H9 (cell line): ENCODE results near the gene BUD13. TPM values are rescaled to one million over a fixed set of nuclear protein-coding genes. Genes with fewer than 3 reads are reported as not detected.

Source experiments
- DNase-seq: peaks from one replicate; pipeline ENCODE4 v3.0.0-alpha.2; 2017
- H2AFZ ChIP-seq: one replicate; pipeline ENCODE4 v1.6.1; 2013; ENCODE audit warnings: mild to moderate bottlenecking, low read length, control low read depth, moderate library complexity
- H2AK5ac ChIP-seq: 2 replicates; pipeline ENCODE4 v1.6.1; 2013; ENCODE audit warnings: low read length, control low read depth, mixed read lengths; ENCODE audit not compliant: insufficient read length
- H2BK120ac ChIP-seq: one replicate; pipeline ENCODE4 v1.6.1; 2013; ENCODE audit warnings: low read depth, mild to moderate bottlenecking, low read length, control low read depth, inconsistent platforms; ENCODE audit not compliant: poor library complexity, severe bottlenecking
- H2BK12ac ChIP-seq: 2 replicates; pipeline ENCODE4 v1.6.1; 2013; ENCODE audit warnings: low read length, control low read depth, mixed read lengths, low read depth; ENCODE audit not compliant: insufficient read length
- H2BK15ac ChIP-seq: 2 replicates; pipeline ENCODE4 v1.6.1; 2013; ENCODE audit warnings: low read depth, low read length, control low read depth
- H2BK20ac ChIP-seq: one replicate; pipeline ENCODE4 v1.6.1; 2013; ENCODE audit warnings: low read depth, mild to moderate bottlenecking, low read length, control low read depth, inconsistent platforms; ENCODE audit not compliant: poor library complexity, severe bottlenecking
- H2BK5ac ChIP-seq: 2 replicates; pipeline ENCODE4 v1.6.1; 2013; ENCODE audit warnings: low read length, control low read depth, mixed read lengths; ENCODE audit not compliant: insufficient read length
- H3K14ac ChIP-seq: 2 replicates; pipeline ENCODE4 v1.6.1; 2013; ENCODE audit warnings: low read length, control low read depth; ENCODE audit not compliant: insufficient read depth
- H3K18ac ChIP-seq: 2 replicates; pipeline ENCODE4 v1.6.1; 2013; ENCODE audit warnings: low read depth, mild to moderate bottlenecking, mixed read lengths, low read length, control low read depth; ENCODE audit not compliant: insufficient read length
- H3K23ac ChIP-seq: 2 replicates; pipeline ENCODE4 v1.6.1; 2013; ENCODE audit warnings: low read length, control low read depth, mixed read lengths, low read depth; ENCODE audit not compliant: insufficient read length
- H3K23me2 ChIP-seq: 2 replicates; pipeline ENCODE4 v1.6.1; 2013; ENCODE audit warnings: low read depth, mild to moderate bottlenecking, mixed read lengths, low read length, control low read depth; ENCODE audit not compliant: insufficient read length, poor library complexity, severe bottlenecking
- H3K27ac ChIP-seq: 2 replicates; pipeline ENCODE4 v1.5.1; 2013; ENCODE audit warnings: low read length, control low read depth, mixed read lengths, low read depth; ENCODE audit not compliant: insufficient read length
- H3K27me3 ChIP-seq: 2 replicates; pipeline ENCODE4 v1.6.1; 2013; ENCODE audit warnings: low read length, control low read depth, inconsistent platforms; ENCODE audit not compliant: insufficient read depth
- H3K4ac ChIP-seq: 2 replicates; pipeline ENCODE4 v1.6.1; 2013; ENCODE audit warnings: low read depth, mild to moderate bottlenecking, control low read depth, inconsistent platforms, low read length, moderate library complexity
- H3K4me1 ChIP-seq: 2 replicates; pipeline ENCODE4 v1.6.1; 2013; ENCODE audit warnings: low read length, control low read depth, inconsistent platforms; ENCODE audit not compliant: insufficient read depth
- H3K4me2 ChIP-seq: 2 replicates; pipeline ENCODE4 v1.6.1; 2013; ENCODE audit warnings: low read length, control low read depth, mixed read lengths; ENCODE audit not compliant: insufficient read length, insufficient read depth
- H3K56ac ChIP-seq: 2 replicates; pipeline ENCODE4 v1.6.1; 2013; ENCODE audit warnings: low read depth, mild to moderate bottlenecking, mixed read lengths, low read length, control low read depth; ENCODE audit not compliant: insufficient read length
- H3K79me1 ChIP-seq: 2 replicates; pipeline ENCODE4 v1.6.1; 2013; ENCODE audit warnings: low read depth, mild to moderate bottlenecking, moderate library complexity, low read length, control low read depth, inconsistent platforms; ENCODE audit not compliant: insufficient read depth, poor library complexity, severe bottlenecking
- H3K79me2 ChIP-seq: 2 replicates; pipeline ENCODE4 v1.6.1; 2013; ENCODE audit warnings: low read length, control low read depth, inconsistent platforms; ENCODE audit not compliant: insufficient read depth
- H3K9ac ChIP-seq: 2 replicates; pipeline ENCODE4 v1.6.1; 2013; ENCODE audit warnings: low read length, control low read depth, mixed read lengths; ENCODE audit not compliant: insufficient read length; ENCODE audit errors: extremely low read depth
- H3K9me3 ChIP-seq: one replicate; pipeline ENCODE4 v1.6.1; 2013; ENCODE audit warnings: low read depth, low read length, inconsistent platforms; ENCODE audit not compliant: control insufficient read depth
- H3T11ph ChIP-seq: one replicate; pipeline ENCODE4 v1.6.1; 2013; ENCODE audit warnings: mild to moderate bottlenecking, low read length, control low read depth, inconsistent platforms
- H4K20me1 ChIP-seq: one replicate; pipeline ENCODE4 v1.6.1; 2013; ENCODE audit not compliant: control insufficient read depth, insufficient read length, insufficient read depth
- H4K5ac ChIP-seq: 2 replicates; pipeline ENCODE4 v1.6.1; 2013; ENCODE audit warnings: low read depth, mild to moderate bottlenecking, mixed read lengths, low read length, control low read depth; ENCODE audit not compliant: insufficient read length
- H4K8ac ChIP-seq: replicated peaks from 2 replicates; pipeline ENCODE4 v1.6.1; 2013; ENCODE audit warnings: low read length, control low read depth, mixed read lengths, low read depth; ENCODE audit not compliant: insufficient read length
- H4K91ac ChIP-seq: 2 replicates; pipeline ENCODE4 v1.6.1; 2013; ENCODE audit warnings: low read depth, mild to moderate bottlenecking, moderate library complexity, mixed read lengths, low read length, control low read depth; ENCODE audit not compliant: insufficient read length
- H3K27ac Mint-ChIP-seq, 3 experiments: 2 replicates in 2 of 3; 3 replicates in 1 of 3; pipeline ENCODE4 v1.8.0; 2020 to 2021; ENCODE audit warnings: mixed read lengths in 3 of 3, mild to moderate bottlenecking in 1 of 3, moderate library complexity in 1 of 3
- H3K27me3 Mint-ChIP-seq: 2 replicates; pipeline ENCODE4 v1.8.0; 2021; ENCODE audit warnings: low read depth, mild to moderate bottlenecking, moderate library complexity, mixed read lengths
- H3K36me3 Mint-ChIP-seq, 3 experiments: 2 replicates in 2 of 3; 3 replicates in 1 of 3; pipeline ENCODE4 v1.8.0; 2020 to 2021; ENCODE audit warnings: low read depth in 3 of 3, mixed read lengths in 3 of 3; ENCODE audit not compliant: insufficient read depth in 1 of 3
- H3K4me1 Mint-ChIP-seq, 2 experiments: 2 replicates each; pipeline ENCODE4 v1.8.0; 2020; ENCODE audit warnings: mixed read lengths in 2 of 2
- H3K4me3 Mint-ChIP-seq, 2 experiments: 2 replicates in 1 of 2; 3 replicates in 1 of 2; pipeline ENCODE4 v1.8.0; 2020 to 2021; ENCODE audit warnings: mild to moderate bottlenecking in 2 of 2, mixed read lengths in 2 of 2, moderate library complexity in 1 of 2
- H3K9me3 Mint-ChIP-seq, 2 experiments: 2 replicates in 1 of 2; 3 replicates in 1 of 2; pipeline ENCODE4 v1.8.0; 2020; ENCODE audit warnings: mild to moderate bottlenecking in 2 of 2, mixed read lengths in 2 of 2, moderate library complexity in 1 of 2
- WGBS: extraction: QIAGEN DNeasy Blood & Tissue Kit; methylation state at CpG from one replicate; pipeline ENCODE4 v1.1.7; 2013; ENCODE audit warnings: missing lambda C conversion rate, low lambda C conversion rate, mixed read lengths; ENCODE audit not compliant: insufficient read length; ENCODE audit errors: extremely low coverage; 5-methylcytosine and 5-hydroxymethylcytosine counted together
- total RNA-seq: library from RNA; stranded (reverse); gene quantifications from 2 replicates; pipeline ENCODE4 v1.2.1, GENCODE V29; 2021
- TF ChIP-seq, protein P1 (sequence below): fragments of 200-600 bp; sonication (generic); conservative IDR thresholded peaks from 3 replicates; pipeline ENCODE4 v1.8.0; 2021; ENCODE audit warnings: antibody characterized with exemption, mild to moderate bottlenecking

BUD13 gene
- total RNA-seq, 1 experiment from 2014 or later = 30.0 TPM

DNA sequence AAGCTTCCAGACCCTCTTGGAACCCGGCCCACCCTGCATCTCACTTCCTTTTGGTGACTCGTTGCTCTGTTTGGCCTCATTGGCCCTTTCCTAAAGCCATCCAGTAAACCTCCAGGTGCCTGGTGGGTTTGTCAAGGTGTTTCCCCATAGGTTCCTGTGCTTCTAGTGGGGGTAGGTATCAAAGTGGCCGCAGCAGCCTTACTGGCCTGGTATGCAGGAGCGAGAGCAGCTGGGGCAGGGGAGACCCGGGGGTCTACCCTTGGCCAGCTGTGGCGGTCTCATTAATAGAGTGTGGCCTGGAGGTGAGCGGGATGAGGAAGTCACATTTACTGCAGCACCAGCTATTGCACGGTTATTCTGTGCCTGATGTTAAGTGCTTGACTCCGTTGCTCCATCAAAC is 46.3 kb upstream of the BUD13 start:
- peaks cover 6% of the 10 kb centered on the region for H3K27me3 Mint-ChIP-seq
- H3K4me3 Mint-ChIP-seq = no peak overlapping the region
- no peak overlapping the region for H4K5ac ChIP-seq
- H2BK5ac ChIP-seq = no peak overlapping the region
- no peaks in the 10 kb centered on the region; the same call in 1 of the 2 replicates for H3K4me1 ChIP-seq
- no peak overlapping the region for H2AFZ ChIP-seq
- TF ChIP-seq, protein P1, sequence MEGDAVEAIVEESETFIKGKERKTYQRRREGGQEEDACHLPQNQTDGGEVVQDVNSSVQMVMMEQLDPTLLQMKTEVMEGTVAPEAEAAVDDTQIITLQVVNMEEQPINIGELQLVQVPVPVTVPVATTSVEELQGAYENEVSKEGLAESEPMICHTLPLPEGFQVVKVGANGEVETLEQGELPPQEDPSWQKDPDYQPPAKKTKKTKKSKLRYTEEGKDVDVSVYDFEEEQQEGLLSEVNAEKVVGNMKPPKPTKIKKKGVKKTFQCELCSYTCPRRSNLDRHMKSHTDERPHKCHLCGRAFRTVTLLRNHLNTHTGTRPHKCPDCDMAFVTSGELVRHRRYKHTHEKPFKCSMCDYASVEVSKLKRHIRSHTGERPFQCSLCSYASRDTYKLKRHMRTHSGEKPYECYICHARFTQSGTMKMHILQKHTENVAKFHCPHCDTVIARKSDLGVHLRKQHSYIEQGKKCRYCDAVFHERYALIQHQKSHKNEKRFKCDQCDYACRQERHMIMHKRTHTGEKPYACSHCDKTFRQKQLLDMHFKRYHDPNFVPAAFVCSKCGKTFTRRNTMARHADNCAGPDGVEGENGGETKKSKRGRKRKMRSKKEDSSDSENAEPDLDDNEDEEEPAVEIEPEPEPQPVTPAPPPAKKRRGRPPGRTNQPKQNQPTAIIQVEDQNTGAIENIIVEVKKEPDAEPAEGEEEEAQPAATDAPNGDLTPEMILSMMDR = no peak
- DNase-seq = no peak
- H3K27me3 ChIP-seq = no peaks in the 10 kb centered on the region
- H4K91ac ChIP-seq = no peak overlapping the region
- peaks cover 5 to 6% of the 10 kb centered on the region in 2 experiments; a peak in 3 of 4 replicates for H3K4me1 Mint-ChIP-seq
- H3T11ph ChIP-seq = no peak overlapping the region
- no peak overlapping the region for H3K27ac ChIP-seq
- no CpG with 5 or more reads among the region's 9 CpGs for WGBS
- no peak overlapping the region for H2BK12ac ChIP-seq
- no peaks in the 10 kb centered on the region for H4K20me1 ChIP-seq
- H3K4me2 ChIP-seq = no peak overlapping the region
- no peak overlapping the region for H3K4ac ChIP-seq
- H3K79me1 ChIP-seq = no peaks in the 10 kb centered on the region
- H3K9ac ChIP-seq = no peak overlapping the region
- peaks cover 2% of the 10 kb centered on the region for H3K23me2 ChIP-seq
- no peak overlapping the region for H2BK120ac ChIP-seq
- no peaks in the 10 kb centered on the region for H3K9me3 Mint-ChIP-seq
- no peak overlapping the region for H3K27ac Mint-ChIP-seq
- H3K23ac ChIP-seq = no peak overlapping the region
- H3K14ac ChIP-seq = no peak overlapping the region
- no peak overlapping the region for H2BK15ac ChIP-seq
- no peak overlapping the region for H2AK5ac ChIP-seq
- H3K79me2 ChIP-seq = no peaks in the 10 kb centered on the region
- no peak overlapping the region for H3K56ac ChIP-seq
- no peak overlapping the region for H4K8ac ChIP-seq
- no peaks in the 10 kb centered on the region for H3K9me3 ChIP-seq
- no peaks in the 10 kb centered on the region for H3K36me3 Mint-ChIP-seq
- no peak overlapping the region for H3K18ac ChIP-seq
- H2BK20ac ChIP-seq = no peak overlapping the region
